ENCODE results near the gene TEX29. TPM values are rescaled to one million over a fixed set of nuclear protein-coding genes. Genes with fewer than 3 reads are reported as not detected.

TEX29 gene
- total and polyA plus RNA-seq, 9 of the 15 experiments (the other 6 are each of a cell fraction or from before 2014, with no cell fraction given), result 0.11 TPM; not detected in 7

- no peak for FAIRE-seq
These were observed 4.9 kb downstream of the TEX29 start for GRCh38 chr13:111325146-111325890.

DNA sequence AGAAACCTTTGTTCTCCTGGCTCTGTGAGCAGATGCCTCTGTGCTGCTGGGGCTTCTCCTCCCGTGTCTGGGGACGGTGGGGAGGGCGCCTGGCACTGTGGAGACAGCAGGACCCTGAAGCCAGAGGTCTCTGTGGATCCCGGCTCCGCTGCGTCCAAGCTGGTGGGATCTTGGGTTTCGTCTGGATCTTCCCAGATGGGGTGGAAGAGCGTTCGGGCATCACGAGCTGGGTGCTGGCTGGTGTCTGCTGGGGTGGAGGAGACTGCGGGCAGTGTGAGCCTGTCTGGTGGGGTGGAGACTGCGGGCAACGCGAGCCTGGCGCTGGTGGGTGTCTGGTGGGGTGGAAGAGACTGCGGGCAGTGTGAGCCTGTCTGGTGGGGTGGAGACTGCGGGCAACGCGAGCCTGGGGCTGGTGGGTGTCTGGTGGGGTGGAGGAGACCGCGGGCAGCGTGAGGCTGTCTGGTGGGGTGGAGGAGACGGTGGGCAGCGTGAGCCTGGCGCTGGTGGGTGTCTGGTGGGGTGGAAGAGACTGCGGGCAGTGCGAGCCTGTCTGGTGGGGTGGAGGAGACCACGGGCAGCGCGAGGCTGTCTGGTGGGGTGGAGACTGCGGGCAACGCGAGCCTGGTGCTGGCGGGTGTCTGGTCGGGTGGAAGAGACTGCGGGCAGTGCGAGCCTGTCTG lies 5.6 kb downstream of the TEX29 start:
- H2AFZ ChIP-seq (ENCODE audit: low read depth, low read length), result no peak overlapping the region
- FAIRE-seq (no peak), DNase-seq (ENCODE audit: extremely low read depth in 1 of 4, low spot score in 3 of 4) (no peak), ATAC-seq (no peak)
- peaks cover 5 to 77% of the 10 kb centered on the region in 2 experiments; a peak in 4 of 5 replicates for H3K27me3 ChIP-seq (ENCODE audit: control insufficient read depth in 2 of 2, insufficient read depth in 2 of 2, low read length in 2 of 2)
- no peaks in the 10 kb centered on the region for H3K9me3 ChIP-seq (replicated peaks; ENCODE audit: control insufficient read depth, insufficient read depth, low read depth, low read length)
- H4K20me1 ChIP-seq (replicated peaks; ENCODE audit: control insufficient read depth, insufficient read depth, low read length), result no peaks in the 10 kb centered on the region
- no peaks in the 10 kb centered on the region; a peak in 1 of 5 replicates for H3K4me1 ChIP-seq (replicated peaks in 1 of 2; ENCODE audit: control insufficient read depth in 2 of 2, insufficient read depth in 2 of 2, low read length in 2 of 2)
- H3K27ac ChIP-seq (ENCODE audit: extremely low read depth, low read depth, low read length), result no peak overlapping the region
- TF ChIP-seq RAD21 (CRISPR knock-in tag; conservative IDR thresholded peaks at IDR 0.05 in 1 of 2, IDR thresholded peaks at IDR 0.05 in 1 of 2) (no peak), ZFX (CRISPR knock-in tag; IDR thresholded peaks at IDR 0.05) (no peak), JUND (IDR thresholded peaks at IDR 0.05; ENCODE audit: borderline replicate concordance, low read depth, low read length) (no peak), JUND (tag; IDR thresholded peaks at IDR 0.05; ENCODE audit: borderline replicate concordance, low read depth, low read length) (no peak), KLF13 (tag; IDR thresholded peaks at IDR 0.05; ENCODE audit: borderline replicate concordance, low read depth) (no peak), CBX3 (IDR thresholded peaks at IDR 0.05; ENCODE audit: borderline replicate concordance in 1 of 2, low read length in 2 of 2) (no peak), XRCC5 (IDR thresholded peaks at IDR 0.05; ENCODE audit: low read depth, low read length) (no peak)
- TF ChIP-seq, protein P1, sequence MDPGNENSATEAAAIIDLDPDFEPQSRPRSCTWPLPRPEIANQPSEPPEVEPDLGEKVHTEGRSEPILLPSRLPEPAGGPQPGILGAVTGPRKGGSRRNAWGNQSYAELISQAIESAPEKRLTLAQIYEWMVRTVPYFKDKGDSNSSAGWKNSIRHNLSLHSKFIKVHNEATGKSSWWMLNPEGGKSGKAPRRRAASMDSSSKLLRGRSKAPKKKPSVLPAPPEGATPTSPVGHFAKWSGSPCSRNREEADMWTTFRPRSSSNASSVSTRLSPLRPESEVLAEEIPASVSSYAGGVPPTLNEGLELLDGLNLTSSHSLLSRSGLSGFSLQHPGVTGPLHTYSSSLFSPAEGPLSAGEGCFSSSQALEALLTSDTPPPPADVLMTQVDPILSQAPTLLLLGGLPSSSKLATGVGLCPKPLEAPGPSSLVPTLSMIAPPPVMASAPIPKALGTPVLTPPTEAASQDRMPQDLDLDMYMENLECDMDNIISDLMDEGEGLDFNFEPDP (CRISPR knock-in tag; IDR thresholded peaks at IDR 0.05), result no peak
- ChIA-PET POLR2A (no interaction called here), CTCF (ENCODE audit: low intra/inter-chr PET ratio) (no interaction called here)
- in situ Hi-C loops (cut with MboI), result no loop called here
- H3K9me1 ChIP-seq (ENCODE audit: control insufficient read depth, insufficient read depth, low read length), result no peaks in the 10 kb centered on the region
- H3K79me2 ChIP-seq (ENCODE audit: control insufficient read depth, insufficient read depth, low read length), result no peaks in the 10 kb centered on the region
- no peak overlapping the region for H3K9ac ChIP-seq (ENCODE audit: insufficient read depth in 1 of 2, low read depth in 2 of 2, low read length in 2 of 2)
- H3K4me2 ChIP-seq (ENCODE audit: insufficient read depth, low read length), result no peak overlapping the region
- no peak overlapping the region for H3K4me3 ChIP-seq
- H3K36me3 ChIP-seq (ENCODE audit: control insufficient read depth, insufficient read depth, low read length), result no peaks in the 10 kb centered on the region
- no TSS peak for BruUV-seq (replicated peaks)
- WGBS (ENCODE audit: insufficient coverage, low coverage, missing lambda C conversion rate), result 0% methylated on average over 12 of the region's 37 CpGs
- intact Hi-C loops (cut with micrococcal nuclease), result no loop called here

More at GRCh38 chr13:111325146-111325890, 4.9 kb downstream of the TEX29 start:
- CTCF ChIA-PET (ENCODE audit: low intra/inter-chr PET ratio), result no interaction called here
- Histone ChIP-seq H3K27me3 (ENCODE audit: control insufficient read depth in 2 of 2, insufficient read depth in 2 of 2, low read length in 2 of 2) (peaks cover 5 to 80% of the 10 kb centered on the region in 2 experiments; a peak in 4 of 5 replicates), H4K20me1 (replicated peaks; ENCODE audit: control insufficient read depth, insufficient read depth, low read length) (no peaks in the 10 kb centered on the region), H3K9me3 (replicated peaks; ENCODE audit: control insufficient read depth, insufficient read depth, low read depth, low read length) (no peaks in the 10 kb centered on the region), H3K27ac (ENCODE audit: extremely low read depth, low read depth, low read length) (no peak overlapping the region), H3K4me1 (replicated peaks in 1 of 2; ENCODE audit: control insufficient read depth in 2 of 2, insufficient read depth in 2 of 2, low read length in 2 of 2) (peaks cover 0 to 4% of the 10 kb centered on the region in 2 experiments; a peak in 2 of 5 replicates), H3K9ac (ENCODE audit: insufficient read depth in 1 of 2, low read depth in 2 of 2, low read length in 2 of 2) (no peak overlapping the region), H3K4me2 (ENCODE audit: insufficient read depth, low read length) (no peak overlapping the region), H2AFZ (ENCODE audit: low read depth, low read length) (no peak overlapping the region), H3K4me3 (no peak overlapping the region), H3K9me1 (ENCODE audit: control insufficient read depth, insufficient read depth, low read length) (no peaks in the 10 kb centered on the region), H3K79me2 (ENCODE audit: control insufficient read depth, insufficient read depth, low read length) (no peaks in the 10 kb centered on the region), H3K36me3 (ENCODE audit: control insufficient read depth, insufficient read depth, low read length) (no peaks in the 10 kb centered on the region)
- no peak for TF ChIP-seq ZFP36 (IDR thresholded peaks at IDR 0.05; ENCODE audit: low read depth, low read length, partially characterized antibody)
- 13% methylated on average over 18 of the region's 28 CpGs for WGBS (ENCODE audit: insufficient coverage, low coverage, missing lambda C conversion rate)
- ATAC-seq, result no peak
- no TSS peak for BruUV-seq (replicated peaks)
- in situ Hi-C loops (cut with MboI), result no loop called here
- DNase-seq (ENCODE audit: extremely low read depth in 1 of 4, low spot score in 3 of 4), result no peak
- POLR2A ChIA-PET, result no interaction called here
- intact Hi-C loops (cut with micrococcal nuclease), result no loop called here

All from K562 (cell line).